GM21423 (cell line): ENCODE data around the gene ABCD4.
"Not testable (repeated sequence)": the region's sequence is repeated elsewhere in the genome, so short reads cannot be mapped to it uniquely, and the experiment has no call there.

Source experiments
- ATAC-seq: cut with Tn5 transposase; IDR thresholded peaks from one replicate; pipeline ENCODE4 v1.9.1; 2021; ENCODE audit warnings: mild to moderate bottlenecking, moderate library complexity; ENCODE audit not compliant: unreplicated experiment

ABCD4 gene

GRCh38 chr14:74302634-74303569, at the start of gene ABCD4:
Gene ABCD4, minus strand, starts transcription at chr14:74302934. Its CDS starts 22 bp downstream, at chr14:74302912.
- ATAC-seq, result peak; percentile 95

DNA sequence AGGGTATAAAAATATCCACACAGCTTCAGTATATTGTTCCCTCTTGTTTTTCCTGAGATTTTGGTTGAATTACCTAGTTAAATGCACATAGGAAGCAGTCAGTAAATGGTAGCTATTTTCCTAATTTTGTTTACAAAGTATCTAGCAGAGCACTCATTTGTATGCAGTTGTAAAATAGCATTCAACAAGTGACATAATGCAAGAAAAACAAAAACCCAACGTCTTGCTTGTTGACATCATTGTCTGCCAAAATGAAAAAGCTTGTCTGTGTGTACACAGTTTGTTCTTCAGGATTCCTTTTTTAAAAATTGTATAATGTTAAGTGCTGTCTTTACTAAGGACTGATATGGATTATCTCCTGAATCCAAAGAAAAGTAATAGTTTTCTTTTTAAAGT, 48.2 kb upstream of the ABCD4 start:
- ATAC-seq, result no peak

GRCh38 chr14:74350211-74350927, 47.6 kb upstream of the ABCD4 start:
- ATAC-seq, result no peak

- no peak for ATAC-seq
Measured at GRCh38 chr14:74349757-74350156, 47.0 kb upstream of the ABCD4 start.

- no peak for ATAC-seq
Measured at GRCh38 chr14:74348735-74349463, 46.2 kb upstream of the ABCD4 start.

DNA sequence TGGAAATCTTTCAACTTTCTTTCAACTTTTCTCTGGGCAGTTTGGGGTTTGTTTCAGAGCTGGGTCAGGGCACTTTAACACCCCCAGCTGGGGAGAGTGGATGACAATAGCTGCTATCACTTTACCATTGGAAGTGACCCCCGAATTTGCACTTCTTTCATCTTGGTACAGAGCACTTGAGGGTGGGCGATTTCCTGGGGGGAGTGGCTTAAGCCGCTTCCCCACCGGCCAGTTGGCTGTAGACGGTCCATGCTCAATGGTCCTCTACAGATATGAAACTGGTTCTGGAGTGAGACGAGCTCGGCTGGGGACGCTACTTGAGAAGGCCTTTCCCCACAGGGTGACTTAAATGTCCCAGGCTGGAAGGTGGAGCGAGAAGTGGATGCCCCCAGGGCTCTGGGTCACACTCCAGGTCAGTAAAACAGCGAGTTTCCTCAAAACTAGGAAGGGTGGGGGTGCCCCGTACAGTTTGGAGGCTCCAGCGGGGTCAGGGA, 45.6 kb upstream of the ABCD4 start, which contains the start of gene VRTN:
TSS of gene VRTN (plus strand) at position 231 of the 494 bp plus-strand sequence. CDS start 8,313 bp downstream, outside the sequence.
- no peak for ATAC-seq

DNA sequence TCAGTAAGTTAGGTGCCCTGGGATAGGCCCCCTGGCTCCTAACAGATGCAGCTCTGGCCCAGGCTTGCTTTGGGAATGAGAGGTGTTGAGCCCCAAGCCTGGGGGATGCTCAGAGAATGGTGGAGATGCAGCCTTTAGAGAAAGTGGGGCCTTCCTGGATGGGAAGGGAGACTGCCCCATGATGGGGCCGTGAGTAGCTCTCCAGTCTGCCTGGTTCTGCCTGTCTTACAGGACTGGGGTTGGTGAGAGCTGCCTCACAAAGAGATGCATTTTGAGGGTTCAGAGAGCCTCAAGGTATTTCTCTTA, 45.0 kb upstream of the ABCD4 start:
- ATAC-seq, result no peak

DNA sequence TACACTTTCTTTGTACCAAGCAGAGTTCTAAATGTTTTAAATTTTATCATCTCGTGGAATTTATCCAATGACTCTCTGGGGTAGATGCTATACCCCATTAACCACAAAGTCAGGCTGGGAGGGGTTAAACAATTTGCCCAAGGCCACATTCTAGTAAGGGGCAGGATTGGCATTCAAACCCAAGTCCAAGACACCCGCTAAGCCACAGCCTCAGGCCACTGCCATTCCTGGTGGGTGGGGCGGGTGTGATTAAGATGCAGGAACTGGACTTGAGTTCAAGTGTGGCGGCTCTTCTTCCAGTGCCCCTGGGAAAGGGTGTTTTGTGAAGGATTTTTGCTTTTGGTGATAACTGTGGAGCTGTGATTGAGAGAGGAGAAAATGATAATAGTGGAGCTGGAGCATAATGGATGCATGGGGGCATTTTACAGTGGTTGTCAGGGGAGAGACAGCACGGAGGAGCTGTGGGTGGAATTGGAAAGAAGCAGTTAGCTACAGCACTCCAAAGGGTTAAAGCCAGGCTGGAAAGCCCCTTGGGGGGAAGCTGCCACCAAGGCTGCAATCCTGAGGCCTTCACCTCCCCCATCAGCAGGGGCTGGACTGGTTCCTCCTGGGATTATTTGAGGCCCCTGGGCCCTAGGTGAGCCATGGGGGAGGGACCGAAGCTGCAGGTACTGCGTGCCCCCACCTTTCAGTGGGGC, 44.5 kb upstream of the ABCD4 start:
- ATAC-seq, result no peak

GRCh38 chr14:74346341-74346740, 43.6 kb upstream of the ABCD4 start:
- ATAC-seq, result no peak

DNA sequence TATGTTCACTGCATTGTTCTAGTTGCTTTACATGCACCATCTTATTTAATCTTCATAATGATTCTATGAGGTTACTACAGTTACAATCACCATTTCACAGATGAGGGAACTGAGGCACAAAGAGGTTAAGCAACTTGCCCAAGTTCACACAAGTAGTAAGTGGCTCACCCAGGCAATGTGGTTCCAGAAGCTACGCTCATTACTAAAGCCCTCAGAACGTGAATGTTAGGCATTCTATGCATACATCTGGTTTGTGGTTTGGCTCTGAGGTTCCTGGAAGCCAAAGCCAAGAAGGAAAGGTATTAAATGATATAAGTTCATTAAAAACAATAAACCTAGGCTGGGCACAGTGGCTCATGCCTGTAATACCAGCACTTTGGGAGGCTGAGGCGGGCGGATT, 31.2 kb upstream of the ABCD4 start:
- ATAC-seq, result no peak

- ATAC-seq, result not testable (repeated sequence)
Measured at GRCh38 chr14:74329950-74330552, 27.3 kb upstream of the ABCD4 start.

DNA sequence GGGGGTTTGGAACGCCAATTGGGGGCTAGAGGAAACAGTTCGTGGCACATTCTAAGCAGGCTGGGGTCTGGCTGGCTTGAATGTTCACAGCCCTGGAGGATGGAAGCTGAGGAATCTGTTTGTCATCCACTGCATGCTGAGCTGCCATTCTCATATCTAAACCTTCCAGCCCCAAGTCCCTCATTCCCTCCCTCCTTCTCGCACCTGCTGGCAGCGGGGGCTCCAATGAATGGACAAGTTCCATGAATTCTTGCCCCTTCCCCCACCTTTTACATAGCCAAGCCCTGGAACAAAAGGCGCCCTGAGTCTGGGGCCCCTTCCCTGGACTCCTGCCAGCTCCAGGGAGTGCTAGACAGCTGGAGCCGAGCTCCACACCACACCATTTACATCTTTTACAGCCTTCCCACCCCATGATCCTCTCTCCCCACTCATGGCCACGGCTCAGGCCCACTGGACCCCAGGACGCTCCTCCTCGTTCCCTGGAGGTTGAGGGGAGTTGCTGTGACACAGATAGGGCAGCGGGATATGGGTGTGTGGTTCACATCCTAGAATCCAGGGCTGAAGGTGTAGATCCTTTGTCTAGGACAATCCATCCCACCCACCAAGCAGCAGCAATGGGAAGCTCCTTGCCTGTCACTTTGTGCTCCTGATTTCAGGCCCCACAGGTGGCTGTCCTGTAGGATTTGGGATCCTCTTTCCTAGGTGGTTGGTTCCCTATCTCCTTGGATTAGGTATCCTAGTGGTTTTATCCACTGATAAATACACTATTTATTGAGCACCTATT, 23.8 kb upstream of the ABCD4 start:
- no peak for ATAC-seq

- no peak for ATAC-seq
Measured at GRCh38 chr14:74325446-74325845, 22.7 kb upstream of the ABCD4 start.

DNA sequence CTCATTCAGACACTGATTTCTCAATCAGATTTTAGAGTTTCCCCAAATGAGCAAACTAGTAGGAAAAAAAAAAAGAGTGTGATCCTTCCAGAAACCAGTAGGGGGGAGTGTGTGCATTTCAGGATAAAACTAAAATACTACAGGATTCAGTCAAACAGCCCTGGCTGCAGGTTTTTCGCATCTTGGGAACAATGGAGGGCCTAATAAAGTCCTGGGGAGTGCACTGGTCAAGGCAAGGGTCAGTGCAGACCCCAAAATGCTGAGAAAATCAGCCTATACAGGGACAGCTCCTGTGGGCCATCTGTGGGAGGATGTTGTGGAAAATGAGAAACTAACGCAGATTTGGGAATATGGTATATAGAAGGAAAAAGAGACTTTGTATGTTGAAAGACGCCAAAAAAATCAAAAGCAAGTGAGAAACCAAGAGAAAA, 22.2 kb upstream of the ABCD4 start:
- no peak for ATAC-seq

DNA sequence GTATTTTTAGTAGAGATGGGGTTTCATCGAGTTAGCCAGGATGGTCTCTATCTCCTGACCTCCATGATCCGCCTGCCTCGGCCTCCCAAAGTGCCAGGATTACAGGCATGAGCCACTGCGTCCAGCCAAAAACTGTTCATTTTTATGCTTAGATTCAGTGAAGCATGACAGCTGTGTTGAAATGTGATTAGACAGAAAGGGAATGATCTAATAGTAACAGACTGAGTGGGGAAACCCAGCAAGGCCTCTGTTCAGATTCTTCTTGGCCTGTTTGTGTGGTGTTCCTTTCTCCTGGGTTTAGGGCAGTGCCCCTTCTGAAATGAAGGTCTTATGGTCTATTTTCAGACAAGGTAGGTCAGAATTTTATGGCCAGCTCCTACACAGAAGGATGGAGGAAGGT, 11.8 kb upstream of the ABCD4 start:
- no peak for ATAC-seq

- no peak for ATAC-seq
Measured at GRCh38 chr14:74313601-74314000, 10.9 kb upstream of the ABCD4 start.

GRCh38 chr14:74312161-74312560, 9.4 kb upstream of the ABCD4 start:
- no peak for ATAC-seq

GRCh38 chr14:74309125-74310022, 6.6 kb upstream of the ABCD4 start:
- no peak for ATAC-seq
